Naive thymus-derived CD8-positive, alpha-beta T cell (primary cell): Measurements from ENCODE around the gene BRD1. TPM values are rescaled to one million over a fixed set of nuclear protein-coding genes. Genes with fewer than 3 reads are reported as not detected.
A peak's percentile ranks its signal among the peaks of the same experiment; 100 is the strongest.

Source experiments
- ATAC-seq, 2 donors: fragments of 150-1000 bp; cut with Tn5 transposase in 1 of 2; sonication (Bioruptor Pico), chemical (Tn5 transposase) in 1 of 2; 1 replicate in 1 of 2; 2 replicates in 1 of 2; pipeline ENCODE4 v1.10.0; 2021; ENCODE audit warnings: mild to moderate bottlenecking in 2 of 2, moderate library complexity in 2 of 2
- POLR2A ChIA-PET: fragments of 350-600 bp; sonication (Branson Sonifier 250); formaldehyde crosslinking; loops from one replicate; lab custom pipeline; 2021; ENCODE audit warnings: antibody characterized with exemption; lab: Charles Lee
- DNase-seq, 10 donors: peaks; one replicate each; pipeline versions ENCODE4 v3.0.0 to v3.0.0-alpha.2; 2020 to 2022
- H3K27ac Mint-ChIP-seq, 10 donors: one replicate each; pipeline ENCODE4 v1.8.0; 2020 to 2022; ENCODE audit warnings: mild to moderate bottlenecking in 10 of 10, mixed read lengths in 10 of 10, moderate library complexity in 4 of 10, inconsistent platforms in 1 of 10
- H3K27me3 Mint-ChIP-seq, 5 donors: one replicate each; pipeline ENCODE4 v1.8.0; 2021 to 2022; ENCODE audit warnings: mixed read lengths in 5 of 5
- H3K36me3 Mint-ChIP-seq, 3 donors: one replicate each; pipeline ENCODE4 v1.8.0; 2020 to 2022; ENCODE audit warnings: mixed read lengths in 3 of 3, mild to moderate bottlenecking in 2 of 3, inconsistent platforms in 1 of 3
- H3K4me1 Mint-ChIP-seq, 4 donors: one replicate each; pipeline ENCODE4 v1.8.0; 2021 to 2022; ENCODE audit warnings: mixed read lengths in 4 of 4
- H3K4me3 Mint-ChIP-seq, 10 donors: one replicate each; pipeline ENCODE4 v1.8.0; 2020 to 2022; ENCODE audit warnings: mild to moderate bottlenecking in 10 of 10, mixed read lengths in 10 of 10, moderate library complexity in 6 of 10, inconsistent platforms in 1 of 10
- H3K9me3 Mint-ChIP-seq, 9 donors: one replicate each; pipeline ENCODE4 v1.8.0; 2020 to 2022; ENCODE audit warnings: mixed read lengths in 9 of 9, mild to moderate bottlenecking in 3 of 9, inconsistent platforms in 1 of 9, moderate library complexity in 1 of 9
- polyA plus RNA-seq, 3 donors: library from polyadenylated mRNA; unstranded; fragments of 300-500 nt; fragmentation: Illumina TruSeq; gene quantifications; one replicate each; pipeline ENCODE4 v1.2.3, GENCODE V29; 2021
- total RNA-seq, 8 experiments: library from RNA in 2 of 8; stranded (reverse) in 2 of 8; gene quantifications; one replicate each; pipeline ENCODE4 v1.2.3 and lab custom pipeline; 2021 to 2026

BRD1 gene
- total RNA-seq (10 to 100 TPM; 80.9 to 86.8 TPM), polyA plus RNA-seq (1 to 10 TPM; 1.9 to 3.7 (median 2.2) TPM), total RNA-seq (lab: John Stamatoyannopoulos, UW) (102 to 200 (median 160) reads per million in 6 experiments)

DNA sequence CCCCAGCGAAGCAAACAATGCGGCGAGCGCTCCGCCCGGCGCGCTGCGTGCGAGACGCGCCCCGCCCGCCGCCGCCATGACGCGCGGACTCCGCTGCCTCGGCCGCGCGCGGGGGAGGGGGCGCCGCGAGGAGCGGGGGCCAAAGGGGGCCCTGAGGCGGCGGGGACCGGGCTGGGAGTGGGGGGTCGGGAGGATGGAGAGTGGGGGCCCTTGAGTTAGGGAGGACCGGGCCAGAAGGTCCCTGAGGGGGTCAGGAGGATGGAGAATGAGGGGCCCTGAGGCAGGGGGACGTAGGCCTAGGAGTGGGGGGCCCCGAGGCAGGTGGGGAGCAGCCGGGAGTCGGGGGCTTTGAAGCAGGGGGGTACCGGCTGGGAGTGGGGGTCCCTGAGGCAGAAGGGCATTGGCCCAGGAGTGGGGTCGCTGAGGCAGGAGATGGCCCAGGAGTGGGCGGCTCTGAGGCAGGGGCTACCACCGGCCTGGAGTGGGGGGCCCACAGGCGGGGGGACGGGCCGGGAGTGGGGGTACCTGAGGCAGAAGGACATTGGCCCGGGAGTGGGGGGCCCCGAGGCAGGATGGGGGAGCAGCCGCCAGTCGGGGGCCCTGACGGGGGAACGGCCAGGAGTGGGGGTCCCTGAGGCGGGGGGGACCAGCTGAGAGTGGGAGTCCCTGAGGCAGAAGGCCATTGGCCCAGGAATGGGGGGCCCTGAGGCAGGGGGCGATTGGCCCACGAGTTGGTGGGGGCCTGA, at the start of gene BRD1:
Gene BRD1 (minus strand): TSS at position 21 of the 746 bp plus-strand sequence. CDS start 3,556 bp downstream, outside the sequence.
- POLR2A ChIA-PET, result interaction anchor here (0.7 to 2.4 kb wide), 4 partner anchors 10 to 465 kb away, joined by 3 to 18 read pairs (median 4); no protein-coding TSS in a partner anchor

GRCh38 chr22:49873228-49873940, 45.7 kb upstream of the BRD1 start:
- peaks cover 17 to 40% (median 24%) of the 10 kb centered on the region in 3 donors for H3K36me3 Mint-ChIP-seq

More for the DNA sequence above, at the start of gene BRD1:
- Mint-ChIP-seq H3K9me3 (no peaks in the 10 kb centered on the region), H3K27ac (peak within 1 kb of the TSS; percentile 80 to 97 (median 96)), H3K4me3 (peak within 1 kb of the TSS; percentile 86 to 96 (median 93)), H3K27me3 (no peaks in the 10 kb centered on the region), H3K4me1 (peaks cover 26 to 44% (median 42%) of the 10 kb centered on the region in 4 donors), H3K36me3 (peaks cover 8 to 20% (median 8%) of the 10 kb centered on the region in 3 donors)
- DNase-seq (peak in 9 of 10 donors; percentile 20 to 58 (median 51)), ATAC-seq (peak; percentile 51 to 66)

DNA sequence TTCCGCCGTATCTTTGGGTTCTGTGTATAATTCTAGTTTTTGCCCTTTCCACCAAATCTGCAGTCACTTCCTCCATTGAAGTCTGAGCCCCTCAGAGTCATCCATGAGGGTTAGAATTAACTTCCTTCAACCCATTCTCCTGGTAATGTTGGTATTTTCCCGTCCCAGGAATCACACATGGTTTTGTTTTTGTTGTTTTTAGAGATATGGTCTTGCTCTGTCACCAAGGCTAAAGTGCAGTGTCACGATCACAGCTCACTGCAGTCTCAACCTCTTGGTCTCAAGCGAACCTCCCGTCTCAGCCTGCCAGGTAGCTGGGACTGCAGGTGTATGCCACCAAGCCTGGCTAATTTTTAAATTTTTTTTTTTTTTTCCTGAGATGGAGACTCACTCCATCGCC, 44.7 kb upstream of the BRD1 start:
- DNase-seq, result no peak
- POLR2A ChIA-PET, result no interaction called here
- Mint-ChIP-seq H3K9me3 (peaks cover 0 to 24% (median 12%) of the 10 kb centered on the region in 9 donors), H3K27ac (peak overlapping the region in 5 of 10 donors; percentile 3 to 68 (median 12)), H3K4me3 (no peak overlapping the region), H3K36me3 (peaks cover 18 to 39% (median 28%) of the 10 kb centered on the region in 3 donors), H3K27me3 (no peaks in the 10 kb centered on the region), H3K4me1 (peaks cover 27 to 66% (median 54%) of the 10 kb centered on the region in 4 donors)
- no peak for ATAC-seq

More at GRCh38 chr22:49873228-49873940, 45.7 kb upstream of the BRD1 start:
- ATAC-seq (no peak), DNase-seq (no peak)
- Mint-ChIP-seq H3K4me3 (no peak overlapping the region), H3K9me3 (peaks cover 0 to 18% (median 12%) of the 10 kb centered on the region in 9 donors), H3K4me1 (peaks cover 24 to 58% (median 48%) of the 10 kb centered on the region in 4 donors), H3K27me3 (no peaks in the 10 kb centered on the region), H3K27ac (peak overlapping the region in 8 of 10 donors; percentile 11 to 77 (median 58))
- POLR2A ChIA-PET, result interaction anchor here (0.5 kb wide), 1 partner anchor 9 kb away, joined by 4 read pairs; no protein-coding TSS in a partner anchor

DNA sequence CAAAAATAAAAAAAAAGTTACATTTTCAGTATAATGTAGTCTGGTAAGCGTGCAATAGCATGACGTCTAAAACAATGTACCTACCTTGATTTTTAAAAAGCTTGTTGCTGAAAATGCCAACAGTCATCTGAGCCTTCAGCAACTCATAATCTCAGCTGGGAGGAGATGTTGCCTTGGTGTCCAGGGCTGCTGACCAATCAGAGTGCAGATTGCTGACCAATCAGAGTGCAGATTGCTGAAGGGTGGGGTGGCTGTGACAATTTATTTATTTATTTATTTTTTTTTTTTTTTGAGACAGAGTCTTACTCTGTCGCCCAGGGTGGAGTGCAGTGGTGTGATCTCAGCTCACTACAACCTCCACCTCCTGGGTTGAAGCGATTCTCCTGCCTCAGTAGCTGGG, 43.8 kb upstream of the BRD1 start:
- peaks cover 1 to 33% (median 18%) of the 10 kb centered on the region in 9 donors for H3K9me3 Mint-ChIP-seq
- peak overlapping the region in 2 of 10 donors; percentile 25 to 62 for H3K27ac Mint-ChIP-seq
- ATAC-seq (no peak), DNase-seq (no peak)
- peaks cover 27 to 43% (median 36%) of the 10 kb centered on the region in 3 donors for H3K36me3 Mint-ChIP-seq
- POLR2A ChIA-PET, result interaction anchor here (0.6 to 0.7 kb wide), 2 partner anchors 59 to 110 kb away, joined by 3 to 5 read pairs; no protein-coding TSS in a partner anchor
- no peaks in the 10 kb centered on the region for H3K27me3 Mint-ChIP-seq
- no peak overlapping the region for H3K4me3 Mint-ChIP-seq
- peaks cover 29 to 67% (median 61%) of the 10 kb centered on the region in 4 donors for H3K4me1 Mint-ChIP-seq

DNA sequence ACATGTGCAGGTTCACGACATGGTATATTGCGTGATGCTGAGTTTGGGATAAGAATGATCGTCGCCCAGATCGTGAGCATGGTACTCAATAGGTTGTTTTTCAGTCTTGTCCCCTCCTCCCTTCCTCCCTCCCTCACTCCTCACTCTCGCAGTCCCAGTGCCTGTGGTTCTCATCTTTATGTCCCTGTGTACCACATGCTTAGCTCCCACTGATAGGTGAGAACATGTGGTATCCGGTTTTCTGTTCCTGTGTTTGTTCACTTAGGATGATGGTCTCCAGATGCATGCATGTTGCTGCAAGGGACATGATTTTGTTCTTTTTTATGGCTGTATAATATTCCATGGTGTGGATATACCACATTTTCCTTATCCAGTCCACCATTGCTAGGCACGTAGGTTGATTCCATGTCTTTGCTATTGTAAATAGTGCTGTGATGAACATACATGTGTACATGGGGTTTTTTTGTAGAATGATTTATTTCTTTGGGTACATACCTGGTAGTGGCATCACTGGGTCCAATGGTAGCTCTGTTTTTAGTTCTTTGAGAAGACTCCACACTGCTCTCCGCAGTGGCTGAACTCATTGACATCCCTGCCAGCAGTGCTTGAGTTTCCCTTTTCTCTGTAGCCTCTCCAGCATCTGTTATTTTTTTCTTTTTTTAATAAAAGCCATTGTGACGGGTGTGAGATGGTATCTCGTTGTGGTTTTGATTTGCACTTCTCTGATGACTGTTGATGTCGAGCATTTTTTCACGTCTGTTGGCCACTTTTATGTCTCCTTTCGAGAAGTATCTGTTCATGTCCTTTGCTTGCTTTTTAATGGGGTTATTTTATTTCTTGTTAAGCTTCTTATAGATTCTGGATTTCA, 42.4 kb upstream of the BRD1 start:
- DNase-seq (peak in 4 of 10 donors; percentile 30 to 52 (median 50)), ATAC-seq (peak; percentile 73 to 85)
- peaks cover 25 to 72% (median 58%) of the 10 kb centered on the region in 4 donors for H3K4me1 Mint-ChIP-seq
- H3K36me3 Mint-ChIP-seq, result peaks cover 38 to 44% (median 42%) of the 10 kb centered on the region in 3 donors
- H3K27me3 Mint-ChIP-seq, result no peaks in the 10 kb centered on the region
- H3K27ac Mint-ChIP-seq, result peak overlapping the region in 9 of 10 donors; percentile 49 to 90 (median 76)
- POLR2A ChIA-PET, result interaction anchor here (0.5 to 0.7 kb wide), 2 partner anchors 16 to 134 kb away, joined by 3 to 7 read pairs; no protein-coding TSS in a partner anchor
- H3K4me3 Mint-ChIP-seq, result peak overlapping the region in 9 of 10 donors; percentile 5 to 59 (median 35)
- peaks cover 1 to 42% (median 28%) of the 10 kb centered on the region in 9 donors for H3K9me3 Mint-ChIP-seq

- Mint-ChIP-seq H3K27me3 (no peaks in the 10 kb centered on the region), H3K36me3 (peaks cover 37 to 42% (median 38%) of the 10 kb centered on the region in 3 donors), H3K4me1 (peaks cover 26 to 70% (median 57%) of the 10 kb centered on the region in 4 donors), H3K27ac (peak overlapping the region in 8 of 10 donors; percentile 20 to 90 (median 68)), H3K9me3 (peaks cover 1 to 44% (median 28%) of the 10 kb centered on the region in 9 donors), H3K4me3 (peak overlapping the region in 6 of 10 donors; percentile 9 to 57 (median 40))
- POLR2A ChIA-PET, result interaction anchor here (0.7 to 1.2 kb wide), 3 partner anchors 15 to 517 kb away, joined by 3 to 6 read pairs (median 5); partner anchors contain the start of genes ALG12 and CRELD2
- DNase-seq (no peak), ATAC-seq (no peak)
These were observed 41.6 kb upstream of the BRD1 start for GRCh38 chr22:49869086-49869830.

DNA sequence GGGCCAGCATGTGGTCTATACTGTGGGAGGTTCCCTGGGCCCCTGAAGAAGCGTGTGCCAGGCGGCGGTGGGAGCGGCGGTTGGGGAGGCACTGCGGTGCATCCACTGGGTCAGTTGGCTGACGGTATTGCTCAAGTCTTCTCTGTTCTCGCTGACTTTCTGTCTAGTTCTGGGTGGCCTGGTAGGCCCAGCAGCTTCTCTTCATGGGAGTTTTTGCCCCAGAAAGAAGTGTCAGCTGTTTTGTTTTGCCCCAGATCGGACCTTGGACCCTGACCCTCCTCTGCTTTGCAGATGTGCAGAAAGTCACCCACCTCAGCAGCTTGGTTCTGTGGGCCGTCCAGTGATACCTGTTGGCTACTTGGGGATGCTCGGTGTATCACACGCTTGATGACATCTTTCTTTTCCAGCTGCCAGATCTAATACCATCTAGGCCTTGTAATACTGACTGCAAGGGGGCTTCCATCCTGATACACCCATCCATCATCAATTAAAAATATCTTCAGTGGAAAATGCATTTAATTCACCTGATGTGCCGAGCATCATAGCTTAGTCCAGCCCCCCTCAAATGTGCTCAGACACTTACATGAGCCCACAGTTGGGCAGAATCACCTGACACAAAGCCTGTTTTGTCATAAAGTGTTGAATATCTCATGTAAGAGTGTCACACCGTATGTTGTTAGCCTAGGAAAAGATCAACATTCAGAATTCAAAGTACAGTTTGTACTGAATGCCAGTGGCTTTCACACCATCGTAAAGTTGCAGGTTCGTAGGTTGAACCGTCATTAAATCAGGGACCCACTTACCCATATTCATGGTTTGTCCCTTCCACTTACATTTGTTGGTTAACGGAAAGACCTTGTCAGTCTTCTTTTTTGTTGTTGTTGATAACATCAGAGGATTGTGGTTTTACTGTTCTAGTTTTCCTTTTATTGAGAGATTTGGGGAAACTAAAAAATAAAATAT, 39.9 kb upstream of the BRD1 start:
- Mint-ChIP-seq H3K27ac (peak overlapping the region in 8 of 10 donors; percentile 2 to 90 (median 75)), H3K9me3 (peaks cover 1 to 44% (median 28%) of the 10 kb centered on the region in 9 donors), H3K36me3 (peaks cover 29 to 39% (median 32%) of the 10 kb centered on the region in 3 donors), H3K4me1 (peaks cover 30 to 69% (median 55%) of the 10 kb centered on the region in 4 donors), H3K27me3 (no peaks in the 10 kb centered on the region), H3K4me3 (peak overlapping the region in 7 of 10 donors; percentile 7 to 63 (median 20))
- DNase-seq (no peak), ATAC-seq (peak in 1 of 2 donors; percentile 24)
- POLR2A ChIA-PET, result interaction anchor here (1.2 kb wide), 1 partner anchor 51 kb away, joined by 5 read pairs; the partner anchor contains the start of genes ALG12 and CRELD2

DNA sequence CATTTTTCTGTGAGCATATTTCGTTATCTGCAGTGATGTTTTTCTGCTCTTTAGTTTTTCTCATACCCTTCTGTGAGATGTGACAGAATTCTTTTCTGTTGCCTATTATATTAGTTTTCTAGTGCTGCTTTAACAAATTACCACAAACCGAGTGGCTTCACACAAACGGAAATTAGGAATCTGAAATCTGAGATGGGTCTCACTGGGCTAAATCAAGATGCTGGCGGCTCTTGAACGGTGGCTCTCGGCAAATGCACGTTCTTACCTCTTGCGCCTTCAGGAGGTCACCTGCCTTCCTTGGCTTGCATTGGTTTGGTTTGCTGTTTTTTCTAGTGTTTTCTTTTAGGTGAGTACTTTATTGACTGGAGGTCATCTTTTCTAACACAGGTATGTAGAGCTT, 39.0 kb upstream of the BRD1 start:
- Mint-ChIP-seq H3K4me3 (peak overlapping the region in 3 of 10 donors; percentile 10 to 42 (median 16)), H3K9me3 (peaks cover 1 to 44% (median 28%) of the 10 kb centered on the region in 9 donors), H3K4me1 (peaks cover 31 to 71% (median 56%) of the 10 kb centered on the region in 4 donors), H3K36me3 (peaks cover 29 to 39% (median 32%) of the 10 kb centered on the region in 3 donors), H3K27ac (peak overlapping the region in 5 of 10 donors; percentile 2 to 76 (median 66)), H3K27me3 (no peaks in the 10 kb centered on the region)
- ATAC-seq (no peak), DNase-seq (no peak)
- POLR2A ChIA-PET, result no interaction called here

- Mint-ChIP-seq H3K36me3 (peaks cover 29 to 39% (median 32%) of the 10 kb centered on the region in 3 donors), H3K4me1 (peaks cover 31 to 75% (median 60%) of the 10 kb centered on the region in 4 donors), H3K27ac (peak overlapping the region in 1 of 10 donors; percentile 76), H3K27me3 (no peaks in the 10 kb centered on the region), H3K9me3 (peaks cover 1 to 44% (median 28%) of the 10 kb centered on the region in 9 donors), H3K4me3 (peak overlapping the region in 1 of 10 donors; percentile 8)
- DNase-seq (no peak), ATAC-seq (no peak)
- POLR2A ChIA-PET, result interaction anchor here (0.7 kb wide), 1 partner anchor 200 kb away, joined by 4 read pairs; no protein-coding TSS in a partner anchor
These were observed 38.5 kb upstream of the BRD1 start for GRCh38 chr22:49866134-49866533.
